Measurements from ENCODE around the gene AGBL4.

Gene AGBL4

GRCh38 chr1:49686107-49686506 lies 337.6 kb downstream of the AGBL4 start:
- DNase-seq, result no peak

GRCh38 chr1:49677706-49678105 lies 346.0 kb downstream of the AGBL4 start:
- DNase-seq, result no peak

- DNase-seq, result no peak
These were observed 372.6 kb downstream of the AGBL4 start for GRCh38 chr1:49651136-49651535.

GRCh38 chr1:49630156-49630555 lies 393.6 kb downstream of the AGBL4 start:
- no peak for DNase-seq

- no peak for DNase-seq
These were observed 396.0 kb downstream of the AGBL4 start for GRCh38 chr1:49627781-49628180.

GRCh38 chr1:49626472-49626871 lies 397.3 kb downstream of the AGBL4 start:
- no peak for DNase-seq

GRCh38 chr1:49622877-49623276 lies 400.9 kb downstream of the AGBL4 start:
- DNase-seq, result no peak

- DNase-seq, result no peak
These were observed 417.7 kb downstream of the AGBL4 start for GRCh38 chr1:49606082-49606481.

- no peak for DNase-seq
These were observed 426.3 kb downstream of the AGBL4 start for GRCh38 chr1:49597436-49597835.

- DNase-seq, result no peak
These were observed 447.3 kb downstream of the AGBL4 start for GRCh38 chr1:49576327-49576901.

GRCh38 chr1:49556676-49557234 lies 467.0 kb downstream of the AGBL4 start:
- DNase-seq, result no peak

- no peak for DNase-seq
These were observed 471.7 kb downstream of the AGBL4 start for GRCh38 chr1:49552101-49552500.

- no peak for DNase-seq
These were observed 479.1 kb downstream of the AGBL4 start for GRCh38 chr1:49544615-49545014.

GRCh38 chr1:49541096-49541752 lies 482.5 kb downstream of the AGBL4 start:
- no peak for DNase-seq

- DNase-seq, result no peak
These were observed 496.0 kb downstream of the AGBL4 start for GRCh38 chr1:49527606-49528305.

- no peak for DNase-seq
These were observed 497.1 kb downstream of the AGBL4 start for GRCh38 chr1:49526672-49527071.

GRCh38 chr1:49523764-49524163 lies 500.0 kb downstream of the AGBL4 start:
- no peak for DNase-seq

- no peak for DNase-seq
These were observed 556.8 kb downstream of the AGBL4 start for GRCh38 chr1:49466961-49467360.

- no peak for DNase-seq
These were observed 558.1 kb downstream of the AGBL4 start for GRCh38 chr1:49465486-49466185.

- no peak for DNase-seq
These were observed 575.6 kb downstream of the AGBL4 start for GRCh38 chr1:49448200-49448599.

GRCh38 chr1:49436865-49437264 lies 586.9 kb downstream of the AGBL4 start:
- DNase-seq, result no peak

GRCh38 chr1:49435291-49435690 lies 588.5 kb downstream of the AGBL4 start:
- DNase-seq, result no peak

GRCh38 chr1:49424782-49425181 lies 599.0 kb downstream of the AGBL4 start:
- no peak for DNase-seq

Data from stimulated activated CD4-positive, alpha-beta T cell treated with anti-CD3 and anti-CD28 coated beads, Interleukin-12 subunit alpha, Interleukin-12 subunit beta, amount 100 ng/mL, for 4 hours (primary cell).